ENCODE results near the gene PEAR1.
A peak's percentile ranks its signal among the peaks of the same experiment; 100 is the strongest.

PEAR1 gene

GRCh38 chr1:156901966-156902915 lies 8.7 kb downstream of the PEAR1 start:
- no peak for DNase-seq

- DNase-seq: no peak
Observed at GRCh38 chr1:156903328-156904091, 10.0 kb downstream of the PEAR1 start.

GRCh38 chr1:156904187-156904959 lies 10.9 kb downstream of the PEAR1 start:
- no peak for DNase-seq

- DNase-seq: no peak
Observed at GRCh38 chr1:156905176-156905575, 11.7 kb downstream of the PEAR1 start.

GRCh38 chr1:156905651-156906050 lies 12.1 kb downstream of the PEAR1 start:
- DNase-seq: no peak

GRCh38 chr1:156906206-156906906 lies 12.8 kb downstream of the PEAR1 start:
- DNase-seq: no peak

- no peak for DNase-seq
Observed at GRCh38 chr1:156908541-156908940, 15.0 kb downstream of the PEAR1 start.

- DNase-seq: no peak
Observed at GRCh38 chr1:156908955-156909354, 15.4 kb downstream of the PEAR1 start.

- no peak for DNase-seq
Observed at GRCh38 chr1:156909671-156910070, 16.2 kb downstream of the PEAR1 start.

GRCh38 chr1:156910309-156910782 lies 16.8 kb downstream of the PEAR1 start:
- peak; percentile 24 to 50 (median 41) for DNase-seq

GRCh38 chr1:156911577-156912298 lies 18.2 kb downstream of the PEAR1 start:
- no peak for DNase-seq

- DNase-seq: no peak
Observed at GRCh38 chr1:156912310-156912709, 18.8 kb downstream of the PEAR1 start.

GRCh38 chr1:156912861-156913808 lies 19.6 kb downstream of the PEAR1 start:
- no peak for DNase-seq

- no peak for DNase-seq
Observed at GRCh38 chr1:156913809-156914387, 20.4 kb downstream of the PEAR1 start.

- no peak for DNase-seq
Observed at GRCh38 chr1:156914440-156914856, 20.9 kb downstream of the PEAR1 start.

- peak in 4 of 5 experiments; percentile 31 to 57 (median 39) for DNase-seq
Observed at GRCh38 chr1:156920233-156921052, 26.9 kb downstream of the PEAR1 start, which contains the start of gene LRRC71. LRRC71 (plus strand) TSS chr1:156920632; CDS start chr1:156920804, 172 bp downstream.

GRCh38 chr1:156921053-156921529 lies 27.6 kb downstream of the PEAR1 start:
- no peak for DNase-seq

GRCh38 chr1:156922986-156923669 lies 29.6 kb downstream of the PEAR1 start:
- DNase-seq: no peak

Data from T-helper 2 cell (primary cell).